ENCODE results near the gene EML4.
"Not testable (repeated sequence)": the region's sequence is repeated elsewhere in the genome, so short reads cannot be mapped to it uniquely, and the experiment has no call there.

The EML4 gene

DNA sequence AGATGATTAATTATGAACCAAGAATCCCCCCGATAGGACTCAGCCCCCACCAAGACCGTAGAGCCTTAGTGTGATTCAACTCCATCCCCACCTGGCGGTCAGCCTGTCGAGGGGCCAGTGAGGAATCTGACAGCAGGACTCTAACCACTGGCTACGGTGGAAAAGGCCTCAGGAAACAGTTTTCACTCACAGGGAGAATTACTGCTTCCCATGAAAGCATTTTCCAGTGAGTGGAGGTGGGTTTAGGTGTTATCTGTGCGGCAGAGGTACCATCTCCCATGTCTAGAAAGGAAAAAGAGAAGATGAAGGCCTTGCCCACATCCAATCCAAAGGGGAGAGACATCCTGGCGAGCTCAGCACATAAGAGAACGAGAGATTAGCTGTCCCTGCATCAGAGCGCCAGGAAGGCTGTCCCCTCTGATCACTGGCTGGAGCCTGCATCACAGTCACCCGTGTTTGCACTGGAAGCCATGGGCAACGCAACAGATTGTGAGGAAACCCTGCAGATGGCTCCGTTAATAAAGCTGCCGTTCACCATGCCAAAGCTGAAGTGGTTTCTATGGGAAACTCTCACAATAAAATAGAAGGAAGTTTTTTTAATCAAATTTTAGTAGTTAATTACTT lies 169.5 kb downstream of the EML4 start:
- no peak for DNase-seq

DNA sequence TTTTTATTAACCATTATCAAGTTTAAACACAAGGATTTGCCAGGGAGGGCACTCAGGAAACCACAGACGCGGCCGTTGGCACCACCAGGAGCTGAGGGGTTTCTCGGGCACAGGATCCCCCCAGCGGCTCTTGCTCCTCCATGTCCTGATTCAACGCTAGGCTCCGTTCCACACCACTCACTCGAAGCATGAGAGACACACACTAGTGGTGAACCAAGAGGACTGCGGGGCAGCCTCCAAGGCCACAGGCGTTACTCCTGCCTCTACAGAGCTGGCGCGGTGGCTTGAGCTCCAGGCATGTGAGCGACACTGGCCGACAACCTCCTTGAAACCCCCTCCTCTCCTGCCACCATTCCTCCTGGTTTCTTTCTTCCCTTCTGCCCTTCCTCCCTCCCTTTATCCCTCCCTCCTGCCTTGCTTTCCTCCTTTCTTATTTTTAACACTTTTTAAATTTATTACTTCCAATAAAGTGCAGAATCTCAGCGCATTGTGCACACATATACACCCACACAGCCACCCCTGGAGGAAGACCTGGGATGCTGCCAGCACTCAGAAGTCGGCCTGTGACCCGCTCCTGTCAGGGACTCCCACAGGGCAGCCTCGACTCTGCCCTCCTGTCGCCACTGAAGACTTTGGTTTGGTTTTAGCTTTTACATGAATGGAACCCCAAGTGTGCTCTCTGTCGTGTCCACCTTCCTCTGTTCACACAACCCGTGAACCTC lies 170.2 kb downstream of the EML4 start:
- no peak for DNase-seq

DNA sequence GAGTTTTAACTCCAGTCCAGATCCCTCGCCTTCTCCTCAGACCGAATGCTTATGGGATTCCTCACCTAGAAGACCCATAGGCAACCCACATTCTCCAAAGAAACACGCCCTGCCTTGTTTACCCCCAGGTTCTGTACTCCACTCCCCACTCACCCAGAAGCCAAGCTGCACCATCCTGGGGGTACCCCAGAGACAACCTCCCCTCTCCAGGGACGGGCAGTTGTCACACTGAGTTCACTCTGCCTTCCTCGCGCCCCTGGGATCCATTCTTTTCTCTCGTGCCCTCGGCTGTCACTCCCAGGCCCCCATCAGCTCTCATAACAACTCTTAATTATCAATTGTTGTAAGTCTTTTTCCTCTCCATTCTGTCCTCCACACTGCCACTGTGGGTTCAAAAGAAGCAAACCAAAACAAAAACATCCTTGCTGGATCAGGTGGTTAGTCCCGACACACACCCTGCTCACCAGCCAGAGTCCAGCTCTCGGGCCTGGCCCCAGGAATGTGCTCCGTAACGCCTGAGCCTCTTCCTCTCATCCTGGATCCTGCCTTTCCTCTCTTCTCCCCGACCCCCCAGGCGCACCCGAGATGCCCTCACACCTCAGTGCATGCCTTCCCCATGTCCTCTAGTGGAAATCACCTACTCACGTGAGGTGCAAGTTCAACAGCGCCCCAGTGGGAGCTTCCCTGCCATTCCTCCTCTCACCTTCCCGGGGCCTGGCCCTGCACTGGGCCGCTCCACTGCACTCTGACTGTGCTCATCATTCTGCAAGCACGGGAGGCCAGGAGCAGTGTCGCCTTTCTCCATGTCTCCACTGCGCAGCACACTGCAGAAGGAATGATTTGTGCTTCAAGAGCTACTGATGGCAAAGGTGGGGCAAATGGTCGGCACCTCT lies 171.1 kb downstream of the EML4 start:
- DNase-seq, result no peak

DNA sequence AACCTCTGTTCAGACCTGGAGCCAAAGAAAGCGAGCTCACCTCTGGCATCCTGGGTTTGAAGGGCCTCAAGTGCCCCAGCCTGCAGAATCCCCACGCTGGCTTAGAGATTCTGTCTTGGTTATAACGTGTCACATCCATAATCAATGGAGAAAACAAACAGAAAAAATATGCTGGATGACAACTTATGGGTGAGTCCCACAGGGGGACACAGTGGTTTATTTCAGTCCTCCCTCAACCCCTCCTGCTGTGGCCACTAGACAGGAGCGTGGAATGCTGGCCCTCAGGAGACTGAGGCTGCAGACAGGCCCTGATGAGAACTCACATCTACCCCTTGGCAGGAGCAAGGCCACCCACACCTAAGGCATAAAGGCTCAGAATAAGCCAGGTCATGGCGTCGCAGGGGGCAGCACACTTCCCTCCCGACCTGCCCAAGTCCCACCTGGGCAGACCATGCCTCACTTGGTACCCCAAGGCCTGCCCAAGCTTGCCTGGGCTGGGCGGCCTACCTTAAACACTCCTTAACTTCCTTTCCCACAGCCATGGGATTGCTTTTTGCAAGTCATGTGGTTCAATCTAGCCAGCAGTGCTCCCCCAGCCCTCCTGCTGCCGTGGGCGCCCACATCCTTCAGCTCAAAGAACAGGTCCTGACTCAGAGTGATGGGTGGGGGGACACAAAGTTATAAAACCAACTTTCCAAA lies 171.9 kb downstream of the EML4 start:
- no peak for DNase-seq

DNA sequence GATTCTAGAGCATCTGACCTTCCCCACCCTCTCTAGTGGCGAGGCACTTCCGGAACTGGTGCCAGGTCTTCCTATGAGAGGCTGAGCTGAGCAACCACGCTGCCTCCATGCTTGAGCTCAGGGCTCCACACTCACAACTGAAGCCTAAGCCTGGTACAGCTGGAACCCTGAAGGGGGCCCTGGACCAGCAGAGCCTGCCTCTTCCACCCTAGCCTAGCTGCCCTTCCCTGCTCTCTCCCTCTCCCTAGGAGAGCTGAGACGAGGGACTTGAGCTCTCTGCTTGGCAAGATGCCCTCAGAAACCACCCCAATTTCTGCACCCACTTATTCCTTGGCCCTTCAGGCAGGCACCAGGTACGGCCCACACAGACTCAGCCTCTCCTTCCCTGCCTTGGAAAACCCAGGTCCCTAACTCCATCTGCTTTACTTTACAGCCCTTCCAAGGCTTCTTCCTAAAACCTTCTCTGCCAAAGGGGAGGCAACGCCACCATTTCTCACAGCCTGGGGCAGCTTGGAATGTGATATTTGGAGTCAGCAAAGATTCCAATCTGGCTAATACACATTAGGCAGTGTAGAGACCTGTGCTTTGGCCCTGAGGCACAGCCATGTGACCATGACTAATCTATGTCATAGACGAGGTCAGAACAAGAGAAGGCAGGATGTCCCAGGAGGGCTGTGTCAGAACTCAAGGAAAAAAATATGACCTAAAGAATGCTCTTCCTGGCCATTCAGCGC lies 173.1 kb downstream of the EML4 start:
- DNase-seq, result no peak

DNA sequence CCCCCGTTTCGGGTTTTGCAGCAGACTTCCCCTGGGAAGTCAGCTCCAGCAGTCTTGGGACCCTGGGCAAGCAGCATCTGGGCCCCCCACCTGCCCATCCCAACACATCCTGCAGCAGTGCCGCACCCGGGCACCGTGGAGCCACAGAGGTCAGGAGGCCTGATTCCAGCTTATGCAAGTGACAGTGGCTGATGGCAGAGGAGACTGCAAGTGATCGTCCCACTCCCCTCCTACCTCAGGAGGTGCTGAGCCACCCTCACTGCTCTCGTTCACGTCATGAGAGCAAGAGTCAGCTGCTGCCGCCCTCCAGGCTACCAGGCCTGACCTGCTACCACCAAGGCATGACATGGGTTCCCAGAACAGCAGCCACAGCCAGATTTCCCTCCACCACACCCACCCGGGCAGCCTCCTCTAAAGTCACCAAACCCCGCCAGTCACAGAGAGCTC lies 173.7 kb downstream of the EML4 start:
- DNase-seq, result no peak

DNA sequence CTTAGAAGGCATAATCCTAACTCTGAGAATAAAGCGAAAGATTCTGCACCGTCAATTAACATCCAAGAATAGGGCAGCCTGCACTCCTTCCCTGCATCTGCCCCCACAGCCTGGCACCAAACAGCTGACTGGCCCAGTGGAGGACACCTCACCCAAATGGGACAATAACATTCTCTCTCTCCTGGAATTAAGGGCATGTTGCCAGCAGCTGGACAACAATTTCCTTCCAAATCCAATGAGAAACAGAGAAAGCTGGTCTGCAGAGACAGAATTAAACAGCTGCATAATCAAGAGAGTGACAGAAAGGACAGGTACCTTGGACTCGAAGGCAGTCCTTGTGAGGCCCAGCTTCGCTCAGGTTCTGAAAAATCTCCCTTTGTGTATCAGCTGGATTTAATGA lies 176.8 kb downstream of the EML4 start:
- no peak for DNase-seq

DNA sequence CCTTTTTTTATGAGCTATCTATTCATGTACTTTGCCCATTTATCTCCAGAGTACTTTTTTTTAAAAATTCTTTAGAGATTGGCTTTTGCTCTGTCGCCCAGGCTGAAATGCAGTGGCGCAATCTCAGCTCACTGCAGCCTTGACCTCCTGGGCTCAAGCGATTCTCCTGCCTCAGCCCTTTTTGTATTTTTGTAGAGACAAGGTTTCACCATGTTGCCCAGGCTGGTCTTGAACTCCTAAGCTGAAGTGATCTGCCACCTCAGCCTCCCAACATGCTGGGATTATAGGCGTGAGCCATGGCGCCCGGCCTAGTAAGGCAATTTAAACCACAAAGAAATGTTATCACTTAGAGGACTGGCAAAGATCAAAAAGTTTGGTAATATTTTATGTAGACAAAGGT lies 177.7 kb downstream of the EML4 start:
- not testable (repeated sequence) for DNase-seq

DNA sequence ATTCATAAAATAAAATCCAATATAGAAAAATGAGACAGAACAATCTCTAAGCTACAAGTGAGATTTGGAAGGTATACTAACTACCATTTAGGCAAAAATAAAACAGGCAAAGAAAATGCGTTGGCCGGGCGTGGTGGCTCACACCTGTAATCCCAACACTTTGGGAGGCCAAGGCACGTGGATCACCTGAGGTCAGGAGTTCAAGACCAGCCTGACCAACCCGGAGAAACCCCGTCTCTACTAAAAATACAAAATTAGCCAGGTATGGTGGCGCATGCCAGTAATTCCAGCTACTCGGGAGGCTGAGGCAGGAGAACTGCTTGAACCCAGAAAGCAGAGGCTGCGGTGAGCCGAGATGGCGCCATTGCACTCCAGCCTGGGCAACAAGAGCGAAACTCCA lies 178.4 kb downstream of the EML4 start:
- DNase-seq, result not testable (repeated sequence)

DNA sequence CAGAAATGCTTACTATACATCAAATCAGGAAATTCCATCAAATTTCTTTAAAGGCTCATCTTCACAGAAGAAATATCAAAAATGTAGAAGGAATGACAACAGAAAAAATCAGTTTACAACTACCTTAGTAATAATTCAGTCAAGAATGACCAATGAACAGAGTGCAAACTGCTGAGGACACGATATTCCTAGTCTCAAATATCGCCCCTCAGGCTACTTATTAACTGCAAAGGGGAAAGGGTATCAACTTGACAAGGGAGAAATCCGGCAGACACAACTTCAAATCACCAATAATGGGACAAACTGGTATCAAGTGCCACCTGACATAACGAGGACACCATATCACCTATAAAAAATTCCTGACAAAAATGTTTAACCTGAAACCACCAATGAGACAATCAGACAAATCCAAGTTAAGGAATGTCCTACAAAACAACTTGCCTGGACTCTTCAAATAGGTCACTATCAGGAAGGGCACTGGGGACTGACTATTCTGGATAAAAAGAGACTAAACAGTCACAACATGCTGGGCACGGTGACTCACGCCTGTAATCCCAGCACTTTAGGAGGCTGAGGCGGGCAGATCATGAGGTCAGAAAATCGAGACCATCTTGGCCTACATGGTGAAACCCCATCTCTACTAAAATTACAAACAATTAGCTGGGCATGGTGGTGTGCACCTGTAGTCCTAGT lies 179.1 kb downstream of the EML4 start:
- no peak for DNase-seq

DNA sequence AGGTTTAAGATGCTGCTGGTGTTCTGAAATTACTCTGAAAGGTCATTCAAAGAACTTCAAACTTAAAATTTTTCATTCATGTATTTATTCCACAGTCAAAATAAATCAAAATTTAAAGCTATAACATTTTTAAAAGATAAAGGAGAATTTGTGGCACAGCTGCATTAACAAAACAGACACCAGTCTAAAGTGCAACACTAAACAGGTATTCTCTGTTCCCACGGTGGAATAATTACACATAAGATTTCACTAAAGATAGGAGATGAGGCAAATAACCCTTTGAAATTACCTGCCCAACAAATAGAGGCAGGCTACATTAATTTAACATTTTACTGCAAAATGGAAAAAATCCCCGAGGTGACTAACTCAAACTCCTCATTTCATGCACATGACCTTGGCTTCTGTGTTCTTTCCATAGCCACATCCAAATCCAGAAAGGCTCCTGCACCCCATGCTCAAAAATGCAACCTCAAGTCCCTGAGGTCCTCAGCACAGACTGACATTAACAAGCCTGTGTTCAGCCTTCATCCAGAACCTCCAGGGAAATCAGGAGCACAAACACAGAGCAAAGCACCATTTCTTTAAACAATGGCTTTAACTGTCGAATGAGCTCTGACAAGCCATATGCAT lies 181.4 kb downstream of the EML4 start:
- no peak for DNase-seq

DNA sequence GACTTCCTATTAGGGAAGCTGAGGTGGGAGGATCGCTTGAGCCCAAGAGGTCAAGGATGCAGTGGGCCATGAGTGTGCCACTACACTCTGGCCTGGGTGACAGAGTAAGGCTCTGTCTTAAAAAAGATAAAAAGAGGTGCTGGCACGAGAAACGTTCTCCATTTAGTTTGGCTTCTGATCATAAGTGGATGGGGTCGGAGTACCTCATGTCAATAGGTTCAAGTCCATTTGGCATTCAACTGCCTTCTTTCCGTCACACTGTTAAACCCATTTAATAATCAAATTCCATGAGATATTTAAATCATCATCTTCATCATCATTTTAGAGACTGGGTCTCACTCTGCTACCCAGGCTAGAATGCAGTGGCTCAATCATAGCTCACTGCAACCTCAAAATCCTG lies 182.7 kb downstream of the EML4 start:
- DNase-seq, result no peak

DNA sequence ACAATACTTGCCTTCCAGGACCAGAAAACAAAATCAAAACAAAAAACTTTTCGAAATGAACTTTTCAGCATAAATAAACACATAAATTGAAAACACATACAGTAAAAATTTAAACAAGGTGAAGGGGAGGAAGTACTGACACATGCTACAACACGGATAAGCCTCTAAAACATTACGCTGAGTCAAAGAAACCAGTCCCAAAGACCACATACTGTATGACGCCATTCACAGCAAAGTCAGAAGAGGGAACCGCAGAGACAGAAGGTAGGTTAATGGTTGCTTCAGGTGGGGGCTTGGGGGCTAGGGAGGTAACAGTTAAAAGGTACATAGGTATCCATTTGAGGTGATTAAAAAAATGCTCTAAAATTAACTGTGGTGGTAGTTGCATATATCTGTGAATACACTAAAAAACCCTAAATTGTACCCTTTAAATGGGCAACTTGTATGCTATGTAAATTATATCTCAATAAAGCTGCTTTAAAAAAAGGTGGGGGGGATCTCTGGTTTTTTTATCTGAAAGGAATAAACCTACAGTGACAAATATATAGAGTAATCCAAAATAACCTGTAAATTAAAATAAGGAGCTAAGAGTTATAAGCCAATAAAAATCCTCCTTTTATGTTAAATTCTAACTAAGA lies 184.8 kb downstream of the EML4 start:
- DNase-seq, result no peak

DNA sequence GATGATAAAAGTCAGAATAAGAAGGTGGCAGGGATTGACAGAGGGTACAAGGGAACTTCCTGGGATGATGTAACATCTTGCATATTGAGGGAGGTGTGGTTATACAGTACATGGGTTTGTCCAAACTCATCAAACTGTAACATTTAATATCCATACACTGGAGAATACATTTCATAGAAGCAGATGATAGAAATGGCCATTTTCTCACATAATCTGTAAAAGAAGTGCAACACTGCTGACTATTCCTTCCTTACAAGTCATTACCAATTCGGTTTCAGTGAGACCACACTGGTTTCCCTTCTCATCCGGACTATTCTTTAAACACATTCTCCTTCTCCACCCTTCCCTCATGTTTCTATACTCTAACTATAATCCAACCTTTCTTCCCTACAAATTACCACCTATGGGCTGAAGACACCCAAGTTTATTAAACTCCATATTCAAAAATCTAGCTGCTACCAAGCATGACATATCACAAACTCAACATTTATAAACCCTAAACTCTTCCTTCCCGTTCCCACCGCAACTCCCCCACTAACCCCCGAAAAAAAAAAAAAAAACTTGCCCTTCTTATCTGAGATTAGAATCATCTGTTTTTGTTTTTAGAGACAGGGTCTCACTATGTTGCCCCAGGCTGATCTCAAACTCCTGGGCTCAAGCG lies 190.3 kb downstream of the EML4 start:
- DNase-seq, result no peak

DNA sequence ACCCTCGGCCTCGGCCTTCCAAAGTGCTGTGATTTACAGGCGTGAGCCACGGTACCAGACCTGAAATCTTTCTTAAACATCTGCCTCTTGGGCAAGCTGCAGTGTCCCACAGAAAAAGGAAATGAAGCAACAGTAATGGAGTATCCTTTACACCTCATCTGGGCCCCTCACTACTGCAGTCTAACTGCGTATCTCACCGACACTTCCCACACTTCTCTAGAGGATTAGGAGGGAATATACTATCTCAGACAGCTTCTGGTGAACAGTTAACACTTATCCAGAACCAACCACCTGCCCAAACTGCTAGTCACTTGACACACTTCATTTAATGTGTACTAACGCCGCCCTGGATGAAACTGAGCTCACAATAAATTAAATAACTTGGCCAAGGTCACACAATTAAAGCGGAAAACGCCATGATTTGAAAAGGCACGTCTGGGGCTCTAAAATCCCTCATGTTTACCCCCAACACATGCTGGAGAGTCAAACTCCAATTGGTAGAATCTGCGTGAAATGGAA lies 190.9 kb downstream of the EML4 start:
- DNase-seq, result no peak

DNA sequence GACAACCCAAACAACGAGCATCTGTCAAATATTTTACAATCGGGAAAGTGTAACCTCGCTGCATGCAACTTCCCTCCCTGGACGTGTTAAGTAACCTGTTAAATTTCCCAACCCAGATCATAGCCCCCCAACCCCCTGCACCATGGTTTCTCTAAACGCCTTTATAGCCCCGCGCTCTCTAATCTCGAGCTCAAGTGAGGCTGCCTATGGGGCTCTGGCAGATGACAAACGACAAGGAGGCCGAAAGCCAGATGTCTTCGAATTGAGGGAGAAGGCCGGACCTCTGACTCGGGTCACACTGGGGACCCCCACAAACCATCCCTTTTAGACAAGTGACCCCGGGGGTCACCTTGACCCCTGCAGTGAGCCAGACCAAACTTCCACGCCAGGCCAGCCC lies 191.3 kb downstream of the EML4 start:
- DNase-seq, result no peak

DNA sequence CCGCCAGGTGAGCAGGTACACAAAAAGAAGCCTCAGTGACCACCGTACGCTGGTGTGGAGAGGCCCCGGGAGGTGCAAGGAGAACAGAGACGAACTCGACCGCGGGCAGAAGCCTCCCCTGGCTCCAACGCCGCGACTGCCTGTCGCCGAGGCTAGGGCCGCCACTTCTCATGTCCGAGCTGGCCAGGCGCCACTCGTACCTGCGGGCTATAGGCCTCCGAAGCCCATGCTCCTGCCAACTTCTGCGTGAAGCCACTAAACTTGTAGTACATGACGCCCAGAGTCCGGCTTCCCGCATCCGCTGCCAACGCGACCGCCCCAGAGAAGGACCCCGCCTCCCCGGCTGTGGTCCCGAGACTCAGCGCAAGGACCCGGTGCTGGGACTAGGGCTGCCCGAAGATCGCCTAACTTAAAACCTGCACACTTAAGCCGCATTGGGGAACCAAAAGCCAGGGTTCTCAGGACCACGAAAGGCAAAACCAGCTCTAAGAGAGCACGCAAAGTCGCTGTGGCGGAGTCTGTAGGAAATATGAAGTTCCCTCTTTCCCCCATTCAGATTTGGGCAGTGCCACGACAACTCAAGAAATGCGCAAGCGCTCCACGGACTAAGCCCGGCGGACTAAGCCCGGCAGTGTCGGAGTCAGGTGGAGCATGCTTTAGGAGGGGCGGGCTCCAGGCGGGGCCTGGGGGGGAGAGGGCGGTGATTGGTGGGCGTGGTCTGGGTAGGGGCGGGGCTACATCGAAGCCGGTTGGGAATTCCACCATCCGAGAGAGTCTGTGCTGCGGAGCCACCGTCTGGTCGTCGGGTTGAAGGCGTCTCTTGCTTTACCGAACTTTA lies 192.0 kb downstream of the EML4 start, which contains the start of gene COX7A2L:
COX7A2L (minus strand) TSS at position 328 of the 838 bp plus-strand sequence; CDS start at position 272, 56 bp downstream.
- peak; percentile 91 to 93 for DNase-seq

DNA sequence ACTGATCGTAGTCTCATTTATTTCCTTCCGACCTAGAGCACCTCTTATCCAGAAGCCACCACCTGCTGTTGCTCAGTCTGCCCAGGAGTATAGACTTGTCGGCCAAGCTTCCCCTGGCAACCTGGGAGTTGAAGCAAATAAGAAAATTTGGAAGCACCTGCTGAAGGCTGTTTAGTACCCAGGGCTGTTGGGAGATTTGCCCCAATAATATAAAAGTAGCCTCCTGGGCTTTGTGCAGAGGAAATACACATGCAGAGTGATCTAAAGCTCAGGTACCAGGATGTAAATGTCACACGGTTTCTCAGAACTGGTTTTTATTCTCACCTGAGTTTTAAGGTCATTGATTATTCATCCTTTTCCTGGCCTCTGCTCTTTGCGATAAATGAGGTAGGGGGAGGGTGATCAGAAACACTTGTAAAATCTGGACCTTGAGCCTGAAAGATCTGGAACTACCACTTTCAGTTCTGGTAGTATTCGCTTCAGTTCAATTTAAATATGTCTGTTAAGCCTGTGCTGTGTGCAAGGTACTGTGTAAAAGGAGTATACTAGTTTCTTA lies 192.7 kb downstream of the EML4 start:
- no peak for DNase-seq
